ENCODE measurements around the gene ZNF561.
"Not testable (repeated sequence)": the region's sequence is repeated elsewhere in the genome, so short reads cannot be mapped to it uniquely, and the experiment has no call there.

The ZNF561 gene

DNA sequence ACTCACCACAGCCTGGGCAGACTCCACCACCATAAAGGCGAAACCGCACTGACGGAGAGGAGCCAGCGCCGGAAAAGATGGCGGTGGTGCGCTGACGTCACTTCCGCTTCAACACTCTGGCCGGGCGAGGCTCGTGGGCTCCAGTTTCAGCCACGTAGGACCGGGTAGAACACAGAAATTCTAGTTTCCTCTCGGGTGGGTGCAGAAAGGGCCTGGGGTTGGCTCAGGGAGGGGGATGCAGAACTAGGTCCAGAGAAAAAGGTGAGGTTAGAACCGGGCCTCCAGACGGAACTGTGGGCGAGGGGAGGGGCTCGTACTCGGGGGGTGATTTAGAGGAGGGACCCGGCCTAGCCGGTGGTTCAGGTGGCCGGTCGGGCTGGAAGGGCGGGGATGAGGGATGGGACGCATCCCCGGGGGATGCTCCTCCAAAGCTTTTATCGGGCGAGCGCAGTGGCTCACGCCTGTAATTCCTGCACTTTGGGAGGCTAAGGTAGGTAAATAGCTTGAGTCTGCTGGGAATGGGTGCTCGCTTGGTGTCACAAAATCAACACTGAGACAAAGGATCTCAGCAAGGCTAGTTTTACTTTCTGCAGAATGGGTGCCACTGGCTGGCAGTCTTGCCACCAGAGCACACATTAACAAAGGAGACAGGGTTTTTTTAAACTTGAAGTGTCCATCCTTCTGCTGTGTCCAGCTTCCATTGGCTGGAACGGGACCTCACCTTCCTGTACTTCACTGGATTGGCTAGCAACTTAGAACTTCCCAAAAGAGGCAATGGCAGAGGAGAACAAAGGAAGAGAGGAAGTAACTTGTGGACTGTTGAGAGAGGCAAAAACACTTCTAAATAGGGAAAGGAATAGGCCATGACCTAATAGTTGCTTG lies at the start of gene ZNF561:
ZNF561 (minus strand) TSS at position 77 of the 882 bp plus-strand sequence. CDS start 1,776 bp downstream, outside the sequence.
- DNase-seq (ENCODE audit: low read depth in 1 of 2, low spot score in 1 of 2) = peak; percentile 71 to 81

DNA sequence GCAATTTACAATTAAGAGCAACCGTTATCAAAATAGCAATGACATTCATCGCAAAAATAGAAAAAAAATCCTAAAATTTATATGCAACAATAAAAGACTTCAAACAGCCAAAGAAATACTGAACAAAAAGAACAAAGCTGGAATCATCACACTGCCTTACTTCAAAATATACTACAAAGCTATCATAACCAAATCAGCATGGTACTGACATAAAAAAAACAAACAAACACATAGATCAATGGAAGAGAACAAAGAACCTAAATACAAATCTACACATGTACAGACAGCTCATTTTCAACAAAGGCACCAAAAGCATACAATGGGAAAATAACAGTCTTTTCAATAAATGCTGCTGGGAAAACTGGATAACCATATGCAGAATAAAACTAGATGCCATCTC lies 47.5 kb upstream of the ZNF561 start:
- no peak for DNase-seq (ENCODE audit: low read depth in 1 of 2, low spot score in 1 of 2)

DNA sequence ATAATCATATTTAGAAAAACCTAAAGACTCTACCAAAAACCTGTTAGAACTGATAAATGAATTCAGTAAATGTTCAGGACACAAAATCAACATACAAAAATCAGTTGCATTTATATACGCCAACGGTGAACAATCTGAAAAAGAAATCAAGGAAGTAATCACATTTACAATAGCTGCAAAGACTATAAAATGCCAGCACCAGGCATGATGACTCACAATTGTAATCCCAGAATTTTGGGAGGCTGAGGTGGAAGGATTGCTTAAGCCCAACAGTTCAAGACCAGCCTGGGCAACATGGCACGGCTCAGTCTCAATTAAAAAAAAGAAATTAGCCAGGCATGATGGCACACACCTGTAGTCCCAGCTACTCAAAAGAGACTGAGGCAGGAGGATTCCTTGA lies 46.9 kb upstream of the ZNF561 start:
- DNase-seq (ENCODE audit: low read depth in 1 of 2, low spot score in 1 of 2) = no peak

DNA sequence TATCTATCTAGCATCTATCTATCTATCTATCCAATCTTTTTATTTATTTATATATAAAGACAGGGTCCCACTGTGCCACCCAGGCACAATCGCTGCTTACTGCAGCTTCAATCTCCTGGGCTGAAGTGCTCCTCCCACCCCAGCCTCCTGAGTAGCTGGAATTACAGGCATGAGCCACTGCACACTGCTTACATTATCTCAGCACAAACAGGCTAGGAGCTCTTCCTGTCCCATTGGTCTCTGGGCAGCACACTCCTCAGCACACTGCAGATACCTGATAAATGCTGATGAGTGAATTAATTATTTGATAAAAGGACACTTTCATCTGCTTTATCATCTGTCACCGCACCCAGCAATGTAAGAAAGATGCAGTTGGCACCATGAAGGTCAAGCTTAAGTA lies 37.7 kb upstream of the ZNF561 start:
- no peak for DNase-seq (ENCODE audit: low read depth in 1 of 2, low spot score in 1 of 2)

DNA sequence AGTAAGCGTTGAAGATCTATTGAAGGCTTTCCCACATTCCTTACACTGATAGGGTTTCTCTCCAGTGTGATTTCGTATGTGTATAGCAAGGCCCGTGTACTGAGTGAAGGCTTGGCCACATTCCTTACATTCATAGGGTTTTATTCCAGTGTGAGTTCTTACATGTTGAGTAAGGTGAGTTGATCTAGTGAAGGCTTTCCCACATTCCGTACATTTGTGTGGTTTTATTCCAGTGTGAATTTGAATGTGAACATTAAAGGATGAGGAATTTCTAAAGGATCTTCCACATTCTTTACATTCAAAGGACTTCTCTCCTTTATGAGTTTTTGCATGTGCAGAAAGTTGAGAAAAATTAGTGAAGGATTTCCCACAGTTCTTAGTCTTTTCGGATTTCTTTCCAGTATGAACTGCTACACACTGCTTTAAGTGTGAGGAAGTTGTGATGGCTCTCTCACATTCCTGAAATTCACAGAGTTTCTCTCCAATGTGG lies 32.1 kb upstream of the ZNF561 start:
- not testable (repeated sequence) for DNase-seq (ENCODE audit: low read depth in 1 of 2, low spot score in 1 of 2)

DNA sequence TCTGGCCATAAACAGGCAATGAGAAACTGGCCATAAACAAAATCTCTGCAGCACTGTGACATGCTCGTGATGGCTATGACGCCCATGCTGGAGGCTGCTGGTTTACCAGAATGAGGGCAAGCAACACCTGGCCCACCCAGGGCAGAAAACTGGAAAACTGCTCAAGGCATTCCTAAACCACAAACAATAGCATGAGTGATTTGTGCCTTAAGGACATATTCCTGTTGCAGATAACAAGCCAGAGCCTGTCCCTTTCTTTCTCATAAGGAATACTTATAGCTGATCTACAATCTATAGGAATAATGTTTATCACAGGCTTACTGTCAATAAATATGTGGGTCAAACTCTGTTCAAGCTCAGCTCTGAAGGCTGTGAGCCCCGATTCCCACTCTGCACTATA lies 30.4 kb upstream of the ZNF561 start:
- DNase-seq (ENCODE audit: low read depth in 1 of 2, low spot score in 1 of 2) = not testable (repeated sequence)

DNA sequence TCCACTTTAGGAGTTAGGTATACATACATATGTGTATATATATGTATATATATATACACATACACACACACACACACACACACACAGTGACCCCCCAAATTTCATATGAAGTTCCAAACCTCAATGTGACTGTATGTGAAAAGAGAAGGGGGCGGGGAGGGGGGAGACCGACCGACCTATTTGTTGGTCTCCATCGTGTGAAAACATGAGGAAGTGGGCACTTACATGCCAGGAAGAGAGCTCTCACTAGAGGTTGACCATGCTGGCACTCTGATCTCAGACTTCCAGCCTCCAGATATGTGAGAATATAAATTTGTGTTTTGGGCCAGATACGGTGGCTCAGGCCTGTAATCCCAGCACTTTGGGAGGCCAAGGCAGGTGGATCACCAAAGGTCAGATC lies 29.3 kb upstream of the ZNF561 start:
- DNase-seq (ENCODE audit: low read depth in 1 of 2, low spot score in 1 of 2) = no peak

DNA sequence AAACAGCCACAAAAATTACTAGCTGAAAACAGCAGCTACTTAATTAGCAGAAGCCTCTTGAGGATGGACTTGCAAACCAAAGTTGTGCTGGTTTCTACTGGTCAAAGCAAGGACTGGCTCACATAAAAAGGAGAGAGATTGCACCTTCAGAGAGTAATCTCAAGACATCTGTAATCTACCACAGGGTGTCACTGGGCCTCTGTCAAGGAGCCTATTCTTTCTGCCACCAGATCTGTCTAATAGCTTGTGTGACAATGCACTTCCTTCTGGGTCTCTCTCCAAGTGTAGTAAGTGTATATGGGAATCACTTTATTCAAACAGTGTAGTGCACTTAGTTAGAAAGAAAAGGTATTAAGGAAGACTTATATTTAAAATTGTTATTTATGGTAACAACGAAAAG lies 24.4 kb upstream of the ZNF561 start:
- DNase-seq (ENCODE audit: low read depth in 1 of 2, low spot score in 1 of 2) = no peak

DNA sequence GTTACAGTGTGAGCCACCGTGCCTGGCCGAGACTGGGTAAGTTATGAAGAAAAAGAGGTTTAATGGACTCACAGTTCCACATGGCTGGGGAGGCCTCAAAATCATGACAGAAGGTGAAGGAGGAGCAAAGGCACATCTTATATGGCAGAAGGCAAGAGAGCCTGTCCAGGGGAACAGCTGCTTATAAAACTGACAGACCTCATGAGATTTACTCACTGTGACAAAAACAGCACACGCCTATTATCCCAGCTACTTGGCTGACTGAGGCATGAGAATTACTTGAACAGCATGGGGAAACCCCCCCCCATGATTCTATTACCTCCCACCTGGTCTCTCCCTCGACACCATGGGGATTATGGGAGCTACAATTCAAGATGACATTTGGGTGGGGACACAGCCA lies 23.4 kb upstream of the ZNF561 start:
- DNase-seq (ENCODE audit: low read depth in 1 of 2, low spot score in 1 of 2) = no peak

DNA sequence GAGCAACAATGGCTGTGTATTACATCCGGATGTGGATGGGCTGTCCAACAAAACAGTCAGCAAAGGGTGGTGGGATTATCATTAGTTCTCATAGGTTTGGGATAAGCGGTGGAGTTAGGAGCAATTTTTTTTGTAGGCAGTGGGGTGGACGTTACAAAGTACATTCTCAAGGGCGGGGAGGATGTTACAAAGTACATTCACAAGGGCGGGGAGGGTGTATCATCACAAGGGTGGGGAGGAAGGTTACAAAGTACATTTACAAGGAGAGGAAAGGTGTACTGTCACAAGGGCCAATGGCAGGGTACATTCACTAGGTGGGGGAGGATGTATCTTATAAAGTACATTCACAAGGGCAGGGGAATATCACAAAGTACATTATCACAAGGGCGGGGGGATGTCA lies 20.8 kb upstream of the ZNF561 start:
- no peak for DNase-seq (ENCODE audit: low read depth in 1 of 2, low spot score in 1 of 2)

DNA sequence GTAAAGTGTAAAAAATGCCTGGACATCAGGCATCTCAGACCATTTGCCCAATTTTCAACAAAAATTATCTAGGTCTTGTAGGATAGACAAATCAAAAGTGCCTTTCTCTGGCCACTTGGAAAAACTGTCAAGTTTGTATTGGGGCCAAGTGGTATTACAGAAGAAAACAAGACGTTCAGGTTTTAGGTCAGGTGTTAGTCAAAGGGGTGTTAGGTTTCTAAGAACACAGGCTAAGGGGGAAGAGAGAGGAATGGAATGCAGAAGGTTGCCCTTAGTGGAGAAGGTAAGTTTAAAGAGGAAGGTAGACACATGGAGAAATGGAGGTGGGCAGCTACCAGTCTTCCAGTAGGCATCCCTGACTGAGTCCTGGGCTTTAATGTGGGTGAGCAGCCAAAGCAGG lies 19.9 kb upstream of the ZNF561 start:
- no peak for DNase-seq (ENCODE audit: low read depth in 1 of 2, low spot score in 1 of 2)

DNA sequence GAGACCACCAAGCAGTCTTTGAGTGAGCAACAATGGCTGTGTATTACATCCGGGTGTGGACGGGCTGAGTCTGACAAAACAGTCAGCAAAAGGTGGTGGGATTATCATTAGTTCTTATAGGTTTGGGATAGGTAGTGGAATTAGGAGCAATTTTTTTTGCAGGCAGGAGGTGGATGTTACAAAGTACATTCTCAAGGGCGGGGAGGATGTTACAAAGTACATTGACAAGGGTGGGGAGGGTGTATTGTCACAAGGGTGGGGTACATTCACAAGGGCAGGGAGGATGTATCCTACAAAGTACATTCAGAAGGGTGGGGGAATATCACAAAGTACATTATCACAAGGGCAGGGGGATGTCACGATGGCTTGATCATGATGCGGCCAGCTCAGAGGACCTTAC lies 15.0 kb upstream of the ZNF561 start:
- no peak for DNase-seq (ENCODE audit: low read depth in 1 of 2, low spot score in 1 of 2)

DNA sequence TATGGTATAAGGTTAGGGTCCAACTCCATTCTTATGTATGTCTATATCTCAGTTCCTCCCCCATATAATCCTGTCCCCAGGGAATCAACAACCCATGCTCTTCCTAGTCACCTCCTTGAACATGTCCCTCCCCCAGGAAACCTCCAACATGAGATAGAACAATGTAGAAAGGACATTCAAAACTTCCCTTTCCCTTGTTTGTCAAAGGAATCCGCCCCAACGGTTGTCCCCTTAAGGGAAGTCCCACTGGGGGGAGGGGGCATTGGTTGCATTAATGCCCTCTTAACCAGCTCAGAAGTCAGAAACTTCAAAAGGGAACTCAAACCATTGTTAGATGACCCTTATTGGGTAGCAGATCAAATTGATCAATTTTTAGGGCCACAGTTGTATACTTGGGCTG lies 6.8 kb upstream of the ZNF561 start:
- no peak for DNase-seq (ENCODE audit: low read depth in 1 of 2, low spot score in 1 of 2)

DNA sequence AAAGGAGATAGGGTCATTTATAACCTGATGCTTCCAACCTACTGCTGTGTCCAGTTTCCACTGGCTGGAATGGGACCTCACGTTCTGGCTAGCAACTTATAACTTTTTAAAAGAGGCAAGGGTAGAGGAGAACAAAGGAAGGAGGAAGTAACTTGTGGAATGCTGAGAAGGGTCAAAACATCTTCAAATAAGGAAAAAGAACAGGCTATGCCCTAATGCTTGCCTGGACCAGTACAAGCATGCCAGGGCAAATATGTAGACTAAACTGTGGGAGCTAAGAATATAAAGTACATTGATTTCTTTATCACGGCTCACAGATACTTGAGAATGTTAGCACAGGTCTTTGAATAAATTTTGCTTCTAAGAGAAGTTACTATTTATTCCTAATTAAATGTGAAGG lies 1.5 kb upstream of the ZNF561 start:
- no peak for DNase-seq (ENCODE audit: low read depth in 1 of 2, low spot score in 1 of 2)

DNA sequence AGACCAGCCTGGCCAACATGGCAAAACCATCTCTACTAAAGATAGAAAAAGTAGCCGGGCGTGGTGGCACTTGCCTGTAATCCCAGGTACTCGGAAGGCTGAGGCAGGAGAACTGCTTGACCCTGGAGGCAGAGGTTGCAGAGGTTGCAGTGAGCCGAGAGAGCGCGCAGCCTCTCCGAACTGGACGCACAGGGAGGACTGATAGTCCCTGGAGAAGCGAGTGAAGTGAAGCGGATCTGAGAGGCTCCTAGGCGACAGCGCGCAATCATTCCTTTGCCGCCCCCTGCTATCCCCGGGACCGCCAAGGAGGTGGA lies 233 bp downstream of the ZNF561 start:
- no peak for DNase-seq (ENCODE audit: low read depth in 1 of 2, low spot score in 1 of 2)

DNA sequence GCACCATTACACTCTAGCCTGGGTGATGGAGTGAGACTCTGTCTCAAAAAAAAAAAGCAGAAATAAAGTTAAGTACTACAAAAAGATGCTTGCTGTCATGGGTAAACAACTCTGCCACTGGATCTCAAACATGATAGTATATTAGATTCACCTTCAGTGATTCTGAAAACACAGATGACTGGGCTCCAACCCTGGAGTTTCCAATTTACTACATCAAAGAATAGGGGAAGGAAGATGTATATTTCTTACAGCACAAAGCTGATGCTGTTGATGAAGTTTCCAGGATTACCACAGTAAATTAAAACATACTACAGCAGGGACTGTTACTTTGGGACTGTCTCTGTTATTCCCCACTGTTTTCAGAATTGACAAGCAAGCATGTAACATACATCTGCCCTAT lies 5.2 kb downstream of the ZNF561 start:
- DNase-seq (ENCODE audit: low read depth in 1 of 2, low spot score in 1 of 2) = no peak

DNA sequence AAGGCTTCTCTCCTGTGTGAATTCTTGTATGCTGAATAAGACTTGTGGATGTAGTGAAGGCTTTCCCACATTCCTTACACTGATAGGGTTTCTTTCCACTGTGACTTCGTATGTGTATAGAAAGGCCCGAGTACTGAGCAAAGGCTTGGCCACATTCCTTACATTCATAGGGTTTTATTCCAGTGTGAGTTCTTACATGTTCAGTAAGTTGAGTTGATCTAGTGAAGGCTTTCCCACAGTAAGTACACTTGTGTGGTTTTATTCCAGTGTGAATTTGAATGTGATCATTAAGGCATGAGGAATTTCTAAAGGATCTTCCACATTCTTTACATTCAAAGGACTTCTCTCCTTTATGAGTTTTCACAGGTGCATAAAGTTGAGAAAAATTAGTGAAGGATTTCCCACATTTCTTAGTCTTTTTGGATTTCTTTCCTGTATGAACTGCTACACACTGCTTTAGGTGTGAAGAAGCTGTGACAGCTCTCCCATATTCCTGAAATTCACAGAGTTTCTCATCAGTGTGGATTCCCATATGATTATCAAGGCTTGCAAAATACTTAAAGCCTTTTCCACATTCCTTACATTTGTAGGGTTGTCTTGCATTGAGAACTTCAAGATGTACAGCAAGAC lies 10.4 kb downstream of the ZNF561 start:
- DNase-seq (ENCODE audit: low read depth in 1 of 2, low spot score in 1 of 2) = no peak

DNA sequence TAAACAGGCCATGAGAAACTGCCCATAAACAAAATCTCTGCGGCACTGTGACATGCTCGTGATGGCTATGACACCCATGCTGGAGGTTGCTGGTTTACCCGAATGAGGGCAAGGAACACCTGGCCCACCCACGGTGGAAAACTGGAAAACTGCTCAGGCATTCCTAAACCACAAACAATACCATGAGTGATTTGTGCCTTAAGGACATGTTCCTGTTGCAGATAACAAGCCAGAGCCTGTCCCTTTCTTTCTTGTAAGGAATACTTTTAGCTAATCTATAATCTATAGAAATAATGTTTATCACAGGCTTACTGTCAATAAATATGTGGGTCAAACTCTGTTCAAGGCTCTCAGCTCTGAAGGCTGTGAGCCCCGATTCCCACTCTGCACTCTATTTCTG lies 12.1 kb downstream of the ZNF561 start:
- no peak for DNase-seq (ENCODE audit: low read depth in 1 of 2, low spot score in 1 of 2)

DNA sequence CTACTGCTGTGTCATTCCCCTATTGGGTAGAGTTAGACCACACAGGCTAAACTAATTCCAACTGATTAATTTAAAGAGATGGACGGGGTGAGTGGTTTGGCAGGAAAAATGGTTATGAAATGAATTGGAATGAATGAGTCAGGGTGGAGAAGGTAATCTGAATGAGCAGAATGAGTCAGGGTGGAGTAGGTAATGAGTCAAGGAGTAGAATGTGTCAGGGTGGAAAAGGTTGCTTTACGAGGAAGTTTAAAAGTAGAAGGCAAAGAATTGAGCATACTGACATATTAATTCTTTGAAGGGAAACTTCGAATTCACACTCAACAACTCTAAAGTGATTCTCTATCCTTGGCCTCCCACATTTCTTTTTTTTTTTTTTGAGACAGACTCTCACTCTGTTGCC lies 24.0 kb downstream of the ZNF561 start:
- DNase-seq (ENCODE audit: low read depth in 1 of 2, low spot score in 1 of 2) = no peak

DNA sequence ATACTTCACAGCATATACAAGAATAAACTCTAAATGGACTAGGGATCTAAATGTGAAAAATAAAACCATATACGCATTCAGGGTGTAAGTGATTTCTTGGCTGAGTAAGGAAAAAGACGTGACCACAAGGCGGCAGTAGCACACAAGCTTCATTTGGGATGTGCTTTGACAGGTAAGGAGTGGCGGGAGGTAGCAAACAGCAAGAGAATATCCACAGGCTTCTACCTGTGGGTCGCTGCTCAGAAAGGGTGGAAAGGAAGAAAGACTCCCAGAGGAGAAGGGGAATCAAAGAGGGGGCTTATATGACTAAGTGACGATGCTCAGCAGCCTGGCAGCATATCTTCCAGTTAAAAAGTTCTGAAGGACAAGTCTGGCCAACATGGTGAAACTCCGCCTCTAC lies 34.3 kb downstream of the ZNF561 start:
- peak; percentile 57 to 58 for DNase-seq (ENCODE audit: low read depth in 1 of 2, low spot score in 1 of 2)

DNA sequence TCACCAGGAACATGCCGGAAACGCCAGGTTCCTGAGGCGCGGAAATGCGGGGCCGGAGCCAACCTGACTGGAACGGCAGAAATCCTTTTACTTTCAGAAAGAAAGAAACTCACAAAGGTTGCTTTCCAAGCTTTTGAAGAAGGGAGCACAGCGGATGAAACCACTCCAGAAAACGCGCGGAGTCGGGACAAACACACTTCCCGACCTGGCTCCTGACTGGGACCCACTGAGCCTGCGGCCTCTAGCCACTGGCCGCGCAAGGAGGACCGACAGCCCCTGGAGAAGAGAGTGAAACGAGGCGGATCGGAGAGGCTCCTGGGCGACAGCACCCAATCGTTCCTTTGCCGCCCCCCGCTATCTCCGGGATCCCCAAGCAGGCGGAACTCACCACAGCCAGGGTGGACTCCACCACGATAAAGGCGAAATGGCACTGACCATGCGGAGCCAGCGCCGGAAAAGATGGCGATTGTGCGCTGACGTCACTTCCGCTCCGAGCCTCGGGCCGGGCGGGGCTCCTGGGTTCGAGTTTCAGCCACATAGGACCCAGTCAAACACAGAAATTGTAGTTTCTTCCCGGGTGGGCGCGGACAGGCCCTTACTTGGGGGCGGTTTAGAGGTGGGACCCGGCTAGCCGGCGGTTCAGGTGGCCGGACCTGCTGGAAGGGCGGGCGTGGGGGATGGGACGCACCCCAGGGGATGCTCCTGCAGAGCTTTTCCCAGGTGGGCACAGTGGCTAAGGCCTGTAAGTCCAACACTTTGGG lies 36.8 kb downstream of the ZNF561 start, which contains the start of gene ZNF121:
ZNF121 (minus strand) TSS at position 432 of the 761 bp plus-strand sequence. CDS start 16,407 bp downstream, outside the sequence.
- DNase-seq (ENCODE audit: low read depth in 1 of 2, low spot score in 1 of 2) = peak; percentile 57 to 69

All from activated T-helper 1 cell treated with anti-CD3 and anti-CD28 coated beads, Interleukin-2, amount 50 U/mL, for 16 hours (primary cell).